BJ (cell line): ENCODE results near the gene NELL1. TPM values are rescaled to one million over a fixed set of nuclear protein-coding genes. Genes with fewer than 3 reads are reported as not detected.

ENCODE experiments used
- CTCF ChIA-PET: fragments of 350-600 bp; formaldehyde crosslinking; extraction: SDS; loops from one replicate; lab custom pipeline; 2021; ENCODE audit warnings: antibody characterized with exemption, inconsistent platforms; lab: Yijun Ruan, JAX
- POLR2A ChIA-PET: fragments of 300-600 bp; sonication (Branson Sonifier 250); formaldehyde crosslinking; extraction: SDS; loops from one replicate; lab custom pipeline; 2021; ENCODE audit warnings: antibody characterized with exemption; lab: Charles Lee
- DNase-seq: peaks from one replicate; pipeline ENCODE4 v3.0.0-alpha.2; 2011; ENCODE audit warnings: low read depth
- H3K27me3 ChIP-seq: 2 replicates; pipeline ENCODE4 v1.6.0; 2011; ENCODE audit warnings: low read length; ENCODE audit not compliant: control insufficient read depth, insufficient read depth
- H3K36me3 ChIP-seq: 2 replicates; pipeline ENCODE4 v1.5.1; 2011; ENCODE audit warnings: low read length; ENCODE audit not compliant: control insufficient read depth, insufficient read depth
- H3K4me3 ChIP-seq: 2 replicates; pipeline ENCODE4 v1.5.1; 2011; ENCODE audit warnings: low read depth, mild to moderate bottlenecking, control low read depth, low read length
- CTCF ChIP-seq: IDR thresholded peaks from 2 replicates; pipeline ENCODE4 v1.5.1; 2011; ENCODE audit warnings: low read depth, mild to moderate bottlenecking, control low read depth, inconsistent platforms, low read length, moderate library complexity; ENCODE audit not compliant: insufficient read depth
- polyA plus RNA-seq: library from polyadenylated mRNA; depleted of rRNA; stranded (reverse); fragments of >200 nt; gene quantifications from 2 replicates; pipeline ENCODE4 v1.2.3, GENCODE V29; 2011

The NELL1 gene
- polyA plus RNA-seq, 1 experiment, result not detected

DNA sequence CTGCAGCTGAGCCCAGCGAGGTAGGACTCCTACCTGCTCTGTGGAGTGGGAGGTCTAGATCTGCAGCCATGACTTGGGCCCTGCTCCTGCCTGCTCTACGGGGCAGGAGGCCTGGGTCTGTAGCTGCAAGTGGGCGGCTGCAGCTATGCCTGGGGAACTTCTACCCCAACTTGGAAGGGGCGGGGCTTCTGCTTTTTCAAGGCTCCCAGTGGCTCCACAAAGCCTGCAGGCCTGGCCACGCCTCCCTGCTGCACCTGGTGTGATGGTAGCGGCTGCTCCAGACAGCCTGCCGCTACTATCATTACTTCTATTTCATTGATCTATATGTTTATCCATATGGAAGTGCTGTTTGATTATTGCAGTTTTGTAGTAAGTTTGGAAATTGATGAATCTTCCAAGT lies 121.2 kb downstream of the NELL1 start:
- ChIA-PET POLR2A (no interaction called here), CTCF (no interaction called here)
- Histone ChIP-seq H3K36me3 (no peaks in the 10 kb centered on the region), H3K27me3 (no peaks in the 10 kb centered on the region), H3K4me3 (no peak overlapping the region)
- DNase-seq, result no peak
- no peak for TF ChIP-seq CTCF

- Histone ChIP-seq H3K36me3 (no peaks in the 10 kb centered on the region), H3K27me3 (no peaks in the 10 kb centered on the region), H3K4me3 (no peak overlapping the region)
- ChIA-PET POLR2A (no interaction called here), CTCF (no interaction called here)
- no peak for DNase-seq
- no peak for TF ChIP-seq CTCF
Observed at GRCh38 chr11:20795005-20795404, 125.6 kb downstream of the NELL1 start.

DNA sequence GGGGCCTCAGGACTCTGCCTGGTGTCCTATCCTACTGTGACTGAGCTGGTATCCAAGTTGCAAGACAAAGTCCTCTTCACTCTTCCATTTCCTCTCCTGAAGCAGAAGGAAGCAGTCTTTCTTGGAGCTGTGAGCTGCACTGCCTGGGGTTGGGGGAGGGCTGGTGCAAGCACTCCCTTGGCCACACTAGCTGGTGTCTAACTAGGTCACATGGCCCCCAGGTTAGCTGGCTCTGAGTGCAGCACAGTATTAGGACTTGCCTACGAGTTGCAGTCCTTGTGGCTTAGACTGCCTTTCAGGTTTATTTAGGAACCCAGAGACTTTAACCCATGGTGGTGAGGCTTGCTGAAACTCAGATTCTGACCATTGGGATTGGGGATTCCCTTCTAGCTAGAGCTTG lies 138.9 kb downstream of the NELL1 start:
- H3K36me3 ChIP-seq, result no peaks in the 10 kb centered on the region
- H3K4me3 ChIP-seq, result no peak overlapping the region
- POLR2A ChIA-PET, result no interaction called here
- TF ChIP-seq CTCF, result no peak
- no peak for DNase-seq
- CTCF ChIA-PET, result no interaction called here
- H3K27me3 ChIP-seq, result no peaks in the 10 kb centered on the region

GRCh38 chr11:20821046-20821445 lies 151.7 kb downstream of the NELL1 start:
- H3K4me3 ChIP-seq, result no peak overlapping the region
- no peaks in the 10 kb centered on the region for H3K36me3 ChIP-seq
- no peak for TF ChIP-seq CTCF
- CTCF ChIA-PET, result no interaction called here
- POLR2A ChIA-PET, result no interaction called here
- no peaks in the 10 kb centered on the region for H3K27me3 ChIP-seq
- DNase-seq, result no peak

DNA sequence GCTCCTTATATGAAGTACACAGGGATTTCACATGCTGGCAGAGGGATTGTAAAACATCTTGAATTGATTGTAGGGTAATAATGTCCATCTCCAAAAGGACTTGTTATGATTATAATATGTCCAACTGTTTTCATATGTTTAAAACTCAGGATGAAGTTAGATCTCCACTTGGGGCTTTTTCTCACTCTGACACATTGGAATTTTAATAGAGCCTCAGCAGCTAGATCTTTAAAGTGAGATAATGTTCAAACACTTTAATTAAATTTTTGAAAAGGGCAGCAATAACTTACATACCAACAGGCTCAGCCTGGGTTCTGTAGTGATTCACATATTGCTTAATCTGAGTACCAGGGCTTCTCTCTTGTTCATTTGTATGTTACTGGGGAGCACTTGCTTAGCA lies 152.1 kb downstream of the NELL1 start:
- Histone ChIP-seq H3K4me3 (no peak overlapping the region), H3K36me3 (no peaks in the 10 kb centered on the region), H3K27me3 (no peaks in the 10 kb centered on the region)
- POLR2A ChIA-PET, result no interaction called here
- no peak for TF ChIP-seq CTCF
- CTCF ChIA-PET, result no interaction called here
- DNase-seq, result no peak
